Neutrophil (primary cell): Measurements from ENCODE around the gene RFX6.
"Not testable (repeated sequence)": the region's sequence is repeated elsewhere in the genome, so short reads cannot be mapped to it uniquely, and the experiment has no call there.

Experiments used
- H3K27ac ChIP-seq: fragments of 200-600 bp; sonication (generic); 2 replicates; pipeline ENCODE4 v1.5.1; 2016; ENCODE audit warnings: mild to moderate bottlenecking, moderate library complexity
- H3K27me3 ChIP-seq: fragments of 200-600 bp; sonication (generic); 2 replicates; pipeline ENCODE4 v1.6.0; 2016; ENCODE audit warnings: mild to moderate bottlenecking
- H3K36me3 ChIP-seq: fragments of 200-600 bp; sonication (generic); 2 replicates; pipeline ENCODE4 v1.5.1; 2017
- H3K4me1 ChIP-seq, 2 experiments: fragments of 200-600 bp in 1 of 2; sonication (generic) in 1 of 2; 1 replicate in 1 of 2; 2 replicates in 1 of 2; pipeline versions ENCODE4 v1.5.1 to v1.6.1; 2013 to 2016; ENCODE audit warnings: low read depth in 1 of 2, low read length in 1 of 2, mild to moderate bottlenecking in 1 of 2, moderate library complexity in 1 of 2; ENCODE audit not compliant: control insufficient read depth in 1 of 2, insufficient read depth in 1 of 2
- H3K4me3 ChIP-seq, 2 experiments: fragments of 200-600 bp in 1 of 2; sonication (generic) in 1 of 2; 1 replicate in 1 of 2; 2 replicates in 1 of 2; pipeline ENCODE4 v1.5.1; 2013 to 2016; ENCODE audit warnings: low read depth in 1 of 2, low read length in 1 of 2, mild to moderate bottlenecking in 1 of 2, moderate library complexity in 1 of 2
- H3K9me3 ChIP-seq: fragments of 200-600 bp; sonication (generic); 2 replicates; pipeline ENCODE4 v1.5.1; 2016
- CTCF ChIP-seq: fragments of 200-600 bp; sonication (generic); IDR thresholded peaks from 2 replicates; pipeline ENCODE4 v1.5.1; 2016; ENCODE audit warnings: antibody characterized with exemption

Gene RFX6

GRCh38 chr6:116876635-116877611 lies at the start of gene RFX6:
Gene RFX6 (plus strand): TSS chr6:116877242. CDS start chr6:116877276, 34 bp downstream.
- Histone ChIP-seq H3K27ac (no peak within 1 kb of the TSS), H3K4me1 (no peaks in the 10 kb centered on the region), H3K4me3 (no peak within 1 kb of the TSS), H3K36me3 (no peaks in the 10 kb centered on the region), H3K27me3 (peaks cover 75% of the 10 kb centered on the region), H3K9me3 (no peaks in the 10 kb centered on the region)
- TF ChIP-seq CTCF: no peak

- peaks cover 3% of the 10 kb centered on the region for H3K27me3 ChIP-seq
- TF ChIP-seq CTCF: no peak
- no peaks in the 10 kb centered on the region for H3K4me1 ChIP-seq
- H3K27ac ChIP-seq: no peak overlapping the region
- H3K4me3 ChIP-seq: no peak overlapping the region
- H3K9me3 ChIP-seq: no peaks in the 10 kb centered on the region
- no peaks in the 10 kb centered on the region for H3K36me3 ChIP-seq
These were observed 49.3 kb upstream of the RFX6 start for GRCh38 chr6:116827561-116828240.

- no peak for TF ChIP-seq CTCF
- peaks cover 3% of the 10 kb centered on the region for H3K27me3 ChIP-seq
- no peak within 1 kb of the TSS for H3K27ac ChIP-seq
- no peaks in the 10 kb centered on the region for H3K4me1 ChIP-seq
- H3K36me3 ChIP-seq: no peaks in the 10 kb centered on the region
- H3K4me3 ChIP-seq: no peak within 1 kb of the TSS
- no peaks in the 10 kb centered on the region for H3K9me3 ChIP-seq
These were observed 48.1 kb upstream of the RFX6 start, which contains the start of gene GPRC6A for GRCh38 chr6:116828983-116829382. Gene GPRC6A (minus strand): TSS chr6:116829083. CDS start chr6:116829013, 70 bp downstream.

- not testable (repeated sequence) for H3K4me3 ChIP-seq, H3K27me3 ChIP-seq, H3K9me3 ChIP-seq
These were observed 42.5 kb upstream of the RFX6 start for GRCh38 chr6:116834526-116834925.

GRCh38 chr6:116836606-116837342 lies 40.3 kb upstream of the RFX6 start:
- H3K36me3 ChIP-seq: no peaks in the 10 kb centered on the region
- TF ChIP-seq CTCF: no peak
- no peak overlapping the region for H3K27ac ChIP-seq
- no peaks in the 10 kb centered on the region for H3K4me1 ChIP-seq
- no peaks in the 10 kb centered on the region for H3K9me3 ChIP-seq
- peaks cover 3% of the 10 kb centered on the region for H3K27me3 ChIP-seq
- H3K4me3 ChIP-seq: no peak overlapping the region

More at GRCh38 chr6:116834526-116834925, 42.5 kb upstream of the RFX6 start:
- H3K36me3 ChIP-seq, H3K4me1 ChIP-seq, H3K27ac ChIP-seq: not testable (repeated sequence)
